GM12878 (cell line): ENCODE data around the gene TOMM5. TPM values are rescaled to one million over a fixed set of nuclear protein-coding genes. Genes with fewer than 3 reads are reported as not detected.

ENCODE experiments used
- ATAC-seq: fragments of 200-7000 bp; cut with Tn5 transposase; 3 replicates; pipeline ENCODE4 v1.9.1; 2020; ENCODE audit warnings: mild to moderate bottlenecking, moderate library complexity
- BruUV-seq: library from RNA; stranded (reverse); fragments of 400-500 nt; replicated peaks from 2 replicates; lab custom pipeline; 2021; lab: Mats Ljungman, UMichigan
- CTCF ChIA-PET: fragments of 300-600 bp; sonication (Branson Sonifier 250); formaldehyde crosslinking; extraction: SDS; loops from one replicate; lab custom pipeline; 2021; ENCODE audit warnings: inconsistent platforms; lab: Yijun Ruan, JAX
- POLR2A ChIA-PET: fragments of 350-600 bp; formaldehyde crosslinking; extraction: SDS; loops from one replicate; lab custom pipeline; 2021; ENCODE audit warnings: inconsistent platforms; lab: Charles Lee
- RAD21 ChIA-PET: fragments of 300-600 bp; sonication (Branson Sonifier 250); formaldehyde crosslinking; loops from one replicate; lab custom pipeline; 2023; ENCODE audit warnings: antibody characterized with exemption; ENCODE audit not compliant: unreplicated experiment; lab: Charles Lee
- SMC1A ChIA-PET: fragments of 300-600 bp; sonication (Branson Sonifier 250); formaldehyde crosslinking; loops from one replicate; lab custom pipeline; 2023; ENCODE audit not compliant: unreplicated experiment, uncharacterized antibody; lab: Charles Lee
- DNase-seq: peaks from one replicate; pipeline ENCODE4 v3.0.0-alpha.2; 2011; ENCODE audit warnings: low read depth, low spot score
- FAIRE-seq: peaks from 3 replicates; lab custom pipeline; 2011; peaks lifted over from hg19 to GRCh38; lab: Jason Lieb, UNC
- H2AFZ ChIP-seq: 2 replicates; pipeline ENCODE4 v1.6.0; 2011; ENCODE audit warnings: low read depth, low read length, control low read depth; ENCODE audit not compliant: control insufficient read depth
- H3K27ac ChIP-seq: 2 replicates; pipeline ENCODE4 v1.5.1; 2011; ENCODE audit warnings: control low read depth; ENCODE audit not compliant: control insufficient read depth, insufficient read depth
- H3K27me3 ChIP-seq, 2 experiments: replicated peaks in 1 of 2; 2 replicates each; pipeline versions ENCODE4 v1.6.0 to v1.6.1; 2011; ENCODE audit warnings: low read length in 1 of 2; ENCODE audit not compliant: control insufficient read depth in 2 of 2, insufficient read depth in 2 of 2
- H3K36me3 ChIP-seq, 2 experiments: 2 replicates each; pipeline ENCODE4 v1.5.1; 2011; ENCODE audit warnings: low read length in 1 of 2; ENCODE audit not compliant: control insufficient read depth in 2 of 2, insufficient read depth in 2 of 2
- H3K4me1 ChIP-seq: 2 replicates; pipeline ENCODE4 v1.6.1; 2011; ENCODE audit warnings: mild to moderate bottlenecking, low read length, moderate library complexity, mixed read lengths; ENCODE audit not compliant: control insufficient read depth, insufficient read depth
- H3K4me2 ChIP-seq: 2 replicates; pipeline ENCODE4 v1.6.0; 2011; ENCODE audit warnings: control low read depth; ENCODE audit not compliant: control insufficient read depth, insufficient read depth
- H3K4me3 ChIP-seq: fragments of 200-600 bp; sonication (generic); 2 replicates; pipeline ENCODE4 v1.5.1; 2016
- H3K79me2 ChIP-seq: 2 replicates; pipeline ENCODE4 v1.6.0; 2011; ENCODE audit warnings: low read length; ENCODE audit not compliant: control insufficient read depth, insufficient read depth
- H3K9ac ChIP-seq: 2 replicates; pipeline ENCODE4 v1.8.0; 2011; ENCODE audit warnings: low read length, control low read depth, mixed read lengths; ENCODE audit not compliant: control insufficient read depth, insufficient read depth
- H3K9me3 ChIP-seq: replicated peaks from 3 replicates; pipeline ENCODE4 v1.5.1; 2011; ENCODE audit warnings: mild to moderate bottlenecking, low read length; ENCODE audit not compliant: control insufficient read depth, insufficient read depth
- H4K20me1 ChIP-seq: 2 replicates; pipeline ENCODE4 v1.6.0; 2011; ENCODE audit not compliant: control insufficient read depth, insufficient read depth
- CREB1 ChIP-seq: IDR thresholded peaks from 2 replicates; pipeline ENCODE4 v1.6.1; 2012; ENCODE audit warnings: low read depth, mild to moderate bottlenecking, inconsistent platforms
- MAX ChIP-seq: IDR thresholded peaks from 2 replicates; pipeline ENCODE4 v1.6.1; 2012; ENCODE audit warnings: low read depth, low read length, improper control_type of control experiment
- WGBS: methylation state at CpG from one replicate; pipeline ENCODE4 v1.1.6; 2016; ENCODE audit warnings: low lambda C conversion rate; ENCODE audit not compliant: insufficient replicate concordance, insufficient coverage; ENCODE audit errors: missing lambda C conversion rate; 5-methylcytosine and 5-hydroxymethylcytosine counted together
- in situ Hi-C: fragments of 300-500 bp; cut with MboI; formaldehyde crosslinking; loops from 9 replicates; pipeline ENCODE4 v1.14.3; 2018; ENCODE audit warnings: mixed read lengths
- intact Hi-C: fragments of 100-400 bp; cut with micrococcal nuclease; formaldehyde crosslinking; loops from one replicate; pipeline ENCODE4 v1.14.2; 2022; ENCODE audit not compliant: unreplicated experiment
- polyA plus RNA-seq, 11 experiments: library from polyadenylated mRNA; depleted of rRNA in 4 of 11; unstranded in 6 of 11; stranded (reverse) in 5 of 11; fragments of >200 nt; fragmentation: Nextera tagmentation in 4 of 11; fragmentation: Illumina TruSeq in 1 of 11; extraction: Ambion mirVana in 4 of 11; extraction: Trizol in 1 of 11; gene quantifications; 1 replicate in 1 of 11; 2 replicates in 10 of 11; pipeline versions ENCODE4 v1.2.1 to v1.2.3, GENCODE V29; 2011 to 2016; ENCODE audit warnings: inconsistent platforms in 2 of 11, missing spikeins in 2 of 11, low read depth in 1 of 11
- total RNA-seq, 4 experiments: library from RNA; depleted of rRNA in 3 of 4; stranded (reverse); fragments of >200 nt in 3 of 4; fragmentation: Illumina TruSeq in 1 of 4; extraction: Trizol in 1 of 4; gene quantifications; 2 replicates each; pipeline versions ENCODE4 v1.2.1 to v1.2.3, GENCODE V29; 2013 to 2021
- TF ChIP-seq, protein P1 (sequence below): fragments of 150-350 bp; IDR thresholded peaks from 2 replicates; pipeline ENCODE4 v1.6.1; 2016; ENCODE audit warnings: low read depth, low read length

The TOMM5 gene
- total and polyA plus RNA-seq, 10 of the 15 experiments (the other 5 are each of a cell fraction or from before 2014, with no cell fraction given) = 152 to 1,143 (median 351) TPM

DNA sequence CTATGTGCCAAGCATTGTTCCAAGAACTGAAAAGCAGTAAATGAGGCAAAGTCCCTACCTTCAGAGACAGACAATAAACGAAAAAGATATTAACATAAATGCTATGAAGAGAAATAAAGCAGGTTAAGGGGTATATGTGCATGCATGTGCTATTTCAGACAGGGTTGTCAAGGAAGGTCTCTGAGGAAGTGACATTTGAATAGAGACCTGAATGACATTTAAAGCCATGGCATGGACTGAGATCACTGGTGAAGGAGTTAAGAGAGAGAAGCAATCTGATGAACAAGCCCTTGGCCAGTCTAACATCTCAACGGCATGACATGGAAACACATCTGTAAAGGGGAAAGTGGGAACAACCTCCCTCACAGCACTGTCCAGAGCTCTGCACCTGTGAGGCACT lies 30.7 kb downstream of the TOMM5 start:
- no peak overlapping the region for H3K4me2 ChIP-seq
- FAIRE-seq (no peak), ATAC-seq (no peak), DNase-seq (no peak)
- TF ChIP-seq MAX (no peak), CREB1 (no peak)
- TF ChIP-seq, protein P1, sequence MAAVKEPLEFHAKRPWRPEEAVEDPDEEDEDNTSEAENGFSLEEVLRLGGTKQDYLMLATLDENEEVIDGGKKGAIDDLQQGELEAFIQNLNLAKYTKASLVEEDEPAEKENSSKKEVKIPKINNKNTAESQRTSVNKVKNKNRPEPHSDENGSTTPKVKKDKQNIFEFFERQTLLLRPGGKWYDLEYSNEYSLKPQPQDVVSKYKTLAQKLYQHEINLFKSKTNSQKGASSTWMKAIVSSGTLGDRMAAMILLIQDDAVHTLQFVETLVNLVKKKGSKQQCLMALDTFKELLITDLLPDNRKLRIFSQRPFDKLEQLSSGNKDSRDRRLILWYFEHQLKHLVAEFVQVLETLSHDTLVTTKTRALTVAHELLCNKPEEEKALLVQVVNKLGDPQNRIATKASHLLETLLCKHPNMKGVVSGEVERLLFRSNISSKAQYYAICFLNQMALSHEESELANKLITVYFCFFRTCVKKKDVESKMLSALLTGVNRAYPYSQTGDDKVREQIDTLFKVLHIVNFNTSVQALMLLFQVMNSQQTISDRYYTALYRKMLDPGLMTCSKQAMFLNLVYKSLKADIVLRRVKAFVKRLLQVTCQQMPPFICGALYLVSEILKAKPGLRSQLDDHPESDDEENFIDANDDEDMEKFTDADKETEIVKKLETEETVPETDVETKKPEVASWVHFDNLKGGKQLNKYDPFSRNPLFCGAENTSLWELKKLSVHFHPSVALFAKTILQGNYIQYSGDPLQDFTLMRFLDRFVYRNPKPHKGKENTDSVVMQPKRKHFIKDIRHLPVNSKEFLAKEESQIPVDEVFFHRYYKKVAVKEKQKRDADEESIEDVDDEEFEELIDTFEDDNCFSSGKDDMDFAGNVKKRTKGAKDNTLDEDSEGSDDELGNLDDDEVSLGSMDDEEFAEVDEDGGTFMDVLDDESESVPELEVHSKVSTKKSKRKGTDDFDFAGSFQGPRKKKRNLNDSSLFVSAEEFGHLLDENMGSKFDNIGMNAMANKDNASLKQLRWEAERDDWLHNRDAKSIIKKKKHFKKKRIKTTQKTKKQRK = no peak
- ChIA-PET RAD21 (no interaction called here), POLR2A (interaction anchor here (0.7 kb wide), 1 partner anchor 87 kb away, joined by 11 read pairs; no protein-coding TSS in a partner anchor), SMC1A (no interaction called here), CTCF (interaction anchor here (1.1 kb wide), 1 partner anchor 33 kb away, joined by 5 read pairs; no protein-coding TSS in a partner anchor)
- intact Hi-C loops (no loop called here), in situ Hi-C loops (no loop called here)
- peaks cover 18% of the 10 kb centered on the region; the same call in 2 of the 3 replicates for H3K9me3 ChIP-seq
- no peaks in the 10 kb centered on the region for H3K27me3 ChIP-seq
- H3K79me2 ChIP-seq = peaks cover 4% of the 10 kb centered on the region
- H3K4me3 ChIP-seq = no peak overlapping the region
- no peak overlapping the region for H3K9ac ChIP-seq
- no peak overlapping the region for H3K27ac ChIP-seq
- no TSS peak for BruUV-seq
- H2AFZ ChIP-seq = no peak overlapping the region
- no peaks in the 10 kb centered on the region for H4K20me1 ChIP-seq
- peaks cover 30% of the 10 kb centered on the region for H3K4me1 ChIP-seq
- H3K36me3 ChIP-seq = no peaks in the 10 kb centered on the region; a peak in 1 of 4 replicates
- whole genome bisulfite sequencing = 0% methylated on average over 2 of the region's 2 CpGs
